Stimulated activated naive B cell treated with anti-CD40 and anti-IgM and Interleukin-4, amounts not matched to agents 10 μg/mL and 1 μg/mL and 100 μg/mL, for 72 hours (primary cell): ENCODE measurements around the gene ANKRD13D.
"Not testable (repeated sequence)": the region's sequence is repeated elsewhere in the genome, so short reads cannot be mapped to it uniquely, and the experiment has no call there.

Experiments
- ATAC-seq, 2 donors: fragments of 150-1000 bp; cut with Tn5 transposase; replicated peaks; 2 replicates each; pipeline ENCODE4 v1.10.0; 2021; ENCODE audit warnings: moderate library complexity in 1 of 2
- DNase-seq: peaks from one replicate; pipeline ENCODE4 v3.0.0; 2021
- H3K27ac Mint-ChIP-seq: one replicate; pipeline ENCODE4 v1.8.0; 2022; ENCODE audit warnings: mild to moderate bottlenecking, mixed read lengths
- H3K27me3 Mint-ChIP-seq, 2 donors: one replicate each; pipeline ENCODE4 v1.8.0; 2022; ENCODE audit warnings: mixed read lengths in 2 of 2
- H3K36me3 Mint-ChIP-seq, 2 donors: one replicate each; pipeline ENCODE4 v1.8.0; 2022; ENCODE audit warnings: mixed read lengths in 2 of 2, mild to moderate bottlenecking in 1 of 2
- H3K4me1 Mint-ChIP-seq, 2 donors: one replicate each; pipeline ENCODE4 v1.8.0; 2022; ENCODE audit warnings: mixed read lengths in 2 of 2, mild to moderate bottlenecking in 1 of 2
- H3K4me3 Mint-ChIP-seq, 2 donors: one replicate each; pipeline ENCODE4 v1.8.0; 2022; ENCODE audit warnings: mild to moderate bottlenecking in 2 of 2, mixed read lengths in 2 of 2, moderate library complexity in 1 of 2
- H3K9me3 Mint-ChIP-seq, 2 donors: one replicate each; pipeline ENCODE4 v1.8.0; 2022; ENCODE audit warnings: mixed read lengths in 2 of 2, mild to moderate bottlenecking in 1 of 2

The ANKRD13D gene

GRCh38 chr11:67254798-67255197 lies 34.3 kb upstream of the ANKRD13D start:
- no peak for DNase-seq
- Mint-ChIP-seq H3K4me3 (no peak overlapping the region), H3K9me3 (no peaks in the 10 kb centered on the region)

DNA sequence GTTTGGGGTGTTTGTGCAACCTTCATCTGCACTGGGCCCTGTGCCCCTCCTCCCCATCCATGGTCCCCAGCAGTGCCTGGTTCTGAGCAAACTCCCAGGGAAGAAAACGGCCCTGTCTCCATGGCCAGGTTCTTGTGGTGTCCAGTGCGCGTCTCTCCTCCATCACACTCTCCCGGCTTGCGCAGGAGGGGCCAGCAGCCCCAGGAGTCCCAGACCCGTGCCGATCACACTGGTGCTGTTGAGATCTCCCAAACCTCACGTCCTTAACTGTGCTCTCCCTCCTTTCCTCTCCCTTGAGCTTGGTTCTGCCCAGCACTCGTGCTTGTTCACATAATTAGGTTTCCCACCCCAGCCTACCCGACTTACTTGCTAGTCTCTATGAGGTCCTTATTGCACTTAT lies 33.8 kb upstream of the ANKRD13D start:
- no peak for ATAC-seq
- Mint-ChIP-seq H3K27me3 (no peaks in the 10 kb centered on the region), H3K27ac (peak overlapping the region; percentile 60), H3K4me3 (no peak overlapping the region), H3K4me1 (peaks cover 11 to 21% of the 10 kb centered on the region in 2 donors), H3K9me3 (no peaks in the 10 kb centered on the region), H3K36me3 (peaks cover 35 to 54% of the 10 kb centered on the region in 2 donors)
- no peak for DNase-seq

More at GRCh38 chr11:67254798-67255197, 34.3 kb upstream of the ANKRD13D start:
- H3K36me3 Mint-ChIP-seq = peaks cover 39 to 59% of the 10 kb centered on the region in 2 donors
- no peaks in the 10 kb centered on the region for H3K27me3 Mint-ChIP-seq
- H3K27ac Mint-ChIP-seq = no peak overlapping the region
- ATAC-seq = no peak
- H3K4me1 Mint-ChIP-seq = peaks cover 11 to 26% of the 10 kb centered on the region in 2 donors

DNA sequence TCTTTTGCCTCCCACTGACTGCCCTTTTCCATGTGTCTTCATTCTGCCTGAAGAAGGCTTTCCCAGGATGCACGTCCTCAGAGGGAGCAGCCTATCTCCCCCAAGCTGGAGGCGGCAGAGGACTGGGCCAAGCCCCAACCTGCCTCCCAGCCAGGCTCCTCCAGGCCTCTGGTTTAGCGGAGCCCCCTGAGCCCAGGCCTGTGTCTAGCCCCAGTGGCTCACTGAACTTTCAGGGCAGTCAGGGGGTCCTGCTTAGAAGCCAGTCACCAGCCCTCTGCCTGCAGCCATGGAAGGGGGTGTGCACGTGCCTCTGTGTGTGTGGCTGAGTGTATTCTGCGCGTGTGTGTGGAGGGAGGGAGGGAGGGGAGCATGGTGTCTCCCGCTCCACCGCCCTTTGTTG lies 33.2 kb upstream of the ANKRD13D start:
- H3K4me3 Mint-ChIP-seq = no peak overlapping the region
- H3K36me3 Mint-ChIP-seq = peaks cover 31 to 48% of the 10 kb centered on the region in 2 donors
- no peaks in the 10 kb centered on the region for H3K27me3 Mint-ChIP-seq
- ATAC-seq = no peak
- no peak for DNase-seq
- no peak overlapping the region for H3K27ac Mint-ChIP-seq
- H3K4me1 Mint-ChIP-seq = peaks cover 9 to 21% of the 10 kb centered on the region in 2 donors
- H3K9me3 Mint-ChIP-seq = no peaks in the 10 kb centered on the region

DNA sequence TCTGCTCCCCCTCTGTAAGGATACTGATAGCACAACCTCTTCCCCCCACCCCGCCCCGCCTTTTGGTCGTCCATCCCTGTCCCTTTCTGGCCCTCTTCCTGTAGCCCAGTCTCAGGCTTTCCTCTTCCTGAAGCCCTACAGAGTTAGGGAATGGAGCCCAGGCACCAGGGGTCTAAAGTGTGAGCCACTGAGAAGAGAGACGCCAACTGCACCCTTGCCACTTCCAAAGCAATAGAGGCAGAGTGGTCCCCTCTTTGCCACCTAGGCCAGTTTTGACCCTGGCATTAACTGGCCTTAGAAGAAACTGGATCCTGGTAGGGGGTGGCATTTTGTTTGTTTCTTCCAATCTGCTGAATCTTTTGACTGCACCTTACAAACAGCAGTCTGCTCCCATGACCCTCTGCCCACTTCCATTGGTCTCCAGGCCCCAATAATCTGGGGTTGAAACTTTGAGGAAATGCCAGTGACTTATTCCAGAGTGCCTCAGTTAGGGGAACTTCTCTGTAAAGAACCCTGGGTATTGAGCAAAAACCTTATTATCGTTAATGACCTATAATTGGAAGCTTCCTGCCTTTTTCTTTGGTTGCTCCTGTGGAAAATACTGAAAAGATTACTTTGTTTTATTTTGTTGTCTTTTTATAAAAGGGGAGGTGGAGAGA lies 32.5 kb upstream of the ANKRD13D start:
- Mint-ChIP-seq H3K27ac (peak overlapping the region; percentile 59), H3K4me1 (peaks cover 12 to 26% of the 10 kb centered on the region in 2 donors), H3K4me3 (no peak overlapping the region), H3K36me3 (peaks cover 31 to 46% of the 10 kb centered on the region in 2 donors), H3K27me3 (no peaks in the 10 kb centered on the region), H3K9me3 (no peaks in the 10 kb centered on the region)
- DNase-seq (no peak), ATAC-seq (no peak)

DNA sequence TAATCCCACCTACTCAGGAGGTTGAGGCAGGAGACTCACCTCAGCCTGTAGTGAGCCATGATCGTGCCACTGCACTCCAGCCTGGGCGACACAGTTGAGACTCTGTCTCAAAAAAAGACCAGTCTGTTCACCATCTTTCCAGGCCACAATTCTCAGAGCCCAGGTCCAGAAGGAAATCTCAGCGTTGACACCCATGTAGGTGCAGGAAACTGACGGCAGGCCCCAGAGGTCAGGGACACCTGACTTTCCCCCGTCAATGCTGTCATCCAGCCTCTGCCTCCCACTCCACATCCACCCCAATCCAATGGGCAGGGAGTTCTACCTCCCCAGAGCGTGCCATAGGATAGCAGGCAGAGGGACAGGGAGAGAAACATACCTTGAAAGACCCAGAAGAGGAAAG lies 28.7 kb upstream of the ANKRD13D start:
- Mint-ChIP-seq H3K4me3 (peak overlapping the region; percentile 26 to 81), H3K36me3 (peaks cover 11 to 15% of the 10 kb centered on the region in 2 donors), H3K27me3 (no peaks in the 10 kb centered on the region), H3K9me3 (no peaks in the 10 kb centered on the region), H3K4me1 (peaks cover 30 to 45% of the 10 kb centered on the region in 2 donors), H3K27ac (no peak overlapping the region)
- no peak for ATAC-seq
- DNase-seq = no peak

DNA sequence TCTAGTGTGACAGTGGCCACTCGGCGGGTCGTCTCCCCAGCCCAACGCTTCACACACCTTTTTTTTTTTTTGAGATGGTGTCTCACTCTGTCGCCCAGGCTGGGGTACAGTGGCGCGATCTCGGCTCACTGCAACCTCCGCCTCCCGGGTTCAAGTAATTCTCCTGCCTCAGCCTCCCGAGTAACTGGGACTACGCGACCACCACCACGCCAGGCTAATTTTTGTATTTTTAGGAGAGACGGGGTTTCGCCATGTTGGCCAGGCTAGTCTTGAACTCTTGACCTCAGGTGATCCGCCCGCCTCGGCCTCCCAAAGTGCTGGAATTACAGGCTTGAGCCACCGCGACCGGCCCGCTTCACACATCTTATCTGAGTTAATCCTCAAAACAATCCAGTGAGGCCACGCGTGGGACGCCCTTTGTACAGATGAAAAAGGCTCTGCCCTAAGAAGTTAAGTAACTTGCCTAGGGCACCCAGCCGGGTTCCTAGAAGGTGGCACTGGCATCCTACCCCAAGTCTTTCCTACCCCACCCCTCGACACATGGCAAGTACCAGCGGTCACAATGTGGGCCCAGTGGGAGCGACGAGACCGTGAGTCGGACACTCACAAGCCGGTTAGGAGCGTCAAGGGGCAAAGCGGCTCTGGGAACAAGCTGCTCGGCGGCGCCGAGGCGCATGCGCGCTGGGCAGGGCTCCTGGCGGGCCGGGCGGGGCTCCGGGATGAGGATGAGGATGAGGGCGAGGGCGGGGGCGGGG lies 28.0 kb upstream of the ANKRD13D start:
- Mint-ChIP-seq H3K4me1 (peaks cover 31 to 51% of the 10 kb centered on the region in 2 donors), H3K27ac (peak overlapping the region; percentile 73), H3K4me3 (peak overlapping the region; percentile 67 to 81)
- H3K27me3 Mint-ChIP-seq, DNase-seq, ATAC-seq, H3K36me3 Mint-ChIP-seq, H3K9me3 Mint-ChIP-seq: not testable (repeated sequence)

DNA sequence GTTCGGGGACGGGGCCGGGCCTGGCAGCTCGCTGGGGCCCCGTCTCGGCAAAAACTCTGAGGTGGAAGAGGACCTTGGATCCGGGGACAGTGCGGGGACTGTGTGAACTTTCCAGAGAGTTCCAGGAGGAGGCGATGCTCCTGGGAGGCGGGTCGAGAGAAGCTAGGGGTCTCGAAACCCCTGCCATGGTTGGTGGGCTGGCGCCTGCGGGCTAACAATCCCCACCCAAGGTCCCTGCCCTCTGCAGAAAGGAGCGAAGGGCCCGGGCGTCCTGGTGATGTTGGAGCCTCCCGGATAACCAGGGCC lies 27.5 kb upstream of the ANKRD13D start:
- no peak for DNase-seq
- H3K4me3 Mint-ChIP-seq = peak overlapping the region in 1 of 2 donors; percentile 81

GRCh38 chr11:67261946-67262681 lies 27.0 kb upstream of the ANKRD13D start:
- Mint-ChIP-seq H3K36me3 (peaks cover 4 to 5% of the 10 kb centered on the region in 2 donors), H3K9me3 (no peaks in the 10 kb centered on the region), H3K4me3 (peak overlapping the region; percentile 68 to 81), H3K27me3 (no peaks in the 10 kb centered on the region), H3K4me1 (peaks cover 31 to 53% of the 10 kb centered on the region in 2 donors), H3K27ac (peak overlapping the region; percentile 75)
- no peak for DNase-seq
- ATAC-seq = no peak

More for the DNA sequence above, 27.5 kb upstream of the ANKRD13D start:
- no peaks in the 10 kb centered on the region for H3K9me3 Mint-ChIP-seq
- ATAC-seq = no peak
- peaks cover 32 to 53% of the 10 kb centered on the region in 2 donors for H3K4me1 Mint-ChIP-seq
- H3K36me3 Mint-ChIP-seq = peaks cover 8% of the 10 kb centered on the region in 2 donors
- no peak overlapping the region for H3K27ac Mint-ChIP-seq
- no peaks in the 10 kb centered on the region for H3K27me3 Mint-ChIP-seq

GRCh38 chr11:67262731-67263675 lies 26.1 kb upstream of the ANKRD13D start:
- ATAC-seq = peak; percentile 57 to 63
- peaks cover 10 to 11% of the 10 kb centered on the region in 2 donors for H3K36me3 Mint-ChIP-seq
- peak overlapping the region; percentile 64 to 68 for H3K4me3 Mint-ChIP-seq
- peaks cover 36 to 62% of the 10 kb centered on the region in 2 donors for H3K4me1 Mint-ChIP-seq
- H3K27me3 Mint-ChIP-seq = no peaks in the 10 kb centered on the region
- H3K27ac Mint-ChIP-seq = peak overlapping the region; percentile 75
- H3K9me3 Mint-ChIP-seq = no peaks in the 10 kb centered on the region
- DNase-seq = peak; percentile 71

DNA sequence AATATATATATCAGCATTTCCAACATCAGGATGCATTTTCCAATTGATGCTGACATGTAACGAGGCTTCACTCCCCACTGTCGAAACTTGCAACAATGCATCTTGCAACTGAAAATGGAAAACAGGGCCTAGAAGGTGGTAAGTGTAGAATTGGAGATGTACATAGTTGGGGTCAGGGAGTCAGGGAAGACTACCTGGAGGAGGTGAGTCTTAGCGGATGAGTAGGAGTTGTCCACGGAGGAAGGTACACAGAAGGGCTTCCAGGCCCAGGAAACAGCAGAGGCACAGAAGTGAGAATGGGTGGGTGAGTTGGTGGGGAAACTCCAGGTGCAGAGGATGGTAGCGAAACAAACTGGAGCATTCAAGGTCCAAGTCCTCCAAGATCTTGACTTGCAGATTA lies 24.8 kb upstream of the ANKRD13D start:
- no peaks in the 10 kb centered on the region for H3K9me3 Mint-ChIP-seq
- peaks cover 41 to 74% of the 10 kb centered on the region in 2 donors for H3K4me1 Mint-ChIP-seq
- H3K27ac Mint-ChIP-seq = no peak overlapping the region
- peaks cover 15 to 23% of the 10 kb centered on the region in 2 donors for H3K36me3 Mint-ChIP-seq
- no peak overlapping the region for H3K4me3 Mint-ChIP-seq
- no peaks in the 10 kb centered on the region for H3K27me3 Mint-ChIP-seq
- no peak for ATAC-seq
- DNase-seq = no peak

GRCh38 chr11:67264877-67265632 lies 24.0 kb upstream of the ANKRD13D start:
- peaks cover 46 to 82% of the 10 kb centered on the region in 2 donors for H3K4me1 Mint-ChIP-seq
- H3K9me3 Mint-ChIP-seq = no peaks in the 10 kb centered on the region
- H3K27ac Mint-ChIP-seq = peak overlapping the region; percentile 81
- peak overlapping the region; percentile 0 to 52 for H3K4me3 Mint-ChIP-seq
- H3K27me3 Mint-ChIP-seq = no peaks in the 10 kb centered on the region
- peaks cover 17 to 30% of the 10 kb centered on the region in 2 donors for H3K36me3 Mint-ChIP-seq
- DNase-seq = no peak
- no peak for ATAC-seq

- H3K9me3 Mint-ChIP-seq = no peaks in the 10 kb centered on the region
- no peaks in the 10 kb centered on the region for H3K27me3 Mint-ChIP-seq
- peak; percentile 46 to 54 for ATAC-seq
- H3K4me1 Mint-ChIP-seq = peaks cover 52 to 84% of the 10 kb centered on the region in 2 donors
- H3K36me3 Mint-ChIP-seq = peaks cover 25 to 38% of the 10 kb centered on the region in 2 donors
- DNase-seq = peak; percentile 67
- peak overlapping the region; percentile 93 for H3K27ac Mint-ChIP-seq
- H3K4me3 Mint-ChIP-seq = peak overlapping the region; percentile 82 to 87
Measured at GRCh38 chr11:67265633-67266448, 23.3 kb upstream of the ANKRD13D start.
